ENCODE measurements around the gene MSTO1.
"Not testable (repeated sequence)": the region's sequence is repeated elsewhere in the genome, so short reads cannot be mapped to it uniquely, and the experiment has no call there.

MSTO1 gene

GRCh38 chr1:155622191-155622590, 12.2 kb downstream of the MSTO1 start:
- no peak for DNase-seq

- DNase-seq = no peak
Measured at GRCh38 chr1:155623357-155623756, 13.3 kb downstream of the MSTO1 start.

DNA sequence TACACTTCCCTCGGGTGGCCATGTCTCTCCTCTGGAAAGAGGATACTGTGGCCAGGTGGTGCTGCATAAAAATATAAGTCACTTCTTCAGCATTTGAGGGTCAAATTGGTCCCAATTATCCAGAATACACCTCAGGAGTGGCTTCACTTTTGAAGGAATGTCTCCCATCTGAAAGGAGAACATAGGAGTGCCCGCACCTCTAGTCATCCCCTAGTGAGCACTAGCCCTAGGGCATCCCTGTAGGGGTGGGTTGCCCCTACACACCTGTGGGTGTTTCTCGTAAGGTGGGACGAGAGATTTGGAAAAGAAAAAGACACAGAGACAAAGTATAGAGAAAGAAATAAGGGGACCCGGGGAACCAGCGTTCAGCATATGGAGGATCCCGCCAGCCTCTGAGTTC, 16.4 kb downstream of the MSTO1 start:
- DNase-seq = not testable (repeated sequence)

GRCh38 chr1:155636397-155637153, 26.6 kb downstream of the MSTO1 start:
- DNase-seq = no peak

GRCh38 chr1:155640367-155640766, 30.3 kb downstream of the MSTO1 start:
- DNase-seq = no peak

DNA sequence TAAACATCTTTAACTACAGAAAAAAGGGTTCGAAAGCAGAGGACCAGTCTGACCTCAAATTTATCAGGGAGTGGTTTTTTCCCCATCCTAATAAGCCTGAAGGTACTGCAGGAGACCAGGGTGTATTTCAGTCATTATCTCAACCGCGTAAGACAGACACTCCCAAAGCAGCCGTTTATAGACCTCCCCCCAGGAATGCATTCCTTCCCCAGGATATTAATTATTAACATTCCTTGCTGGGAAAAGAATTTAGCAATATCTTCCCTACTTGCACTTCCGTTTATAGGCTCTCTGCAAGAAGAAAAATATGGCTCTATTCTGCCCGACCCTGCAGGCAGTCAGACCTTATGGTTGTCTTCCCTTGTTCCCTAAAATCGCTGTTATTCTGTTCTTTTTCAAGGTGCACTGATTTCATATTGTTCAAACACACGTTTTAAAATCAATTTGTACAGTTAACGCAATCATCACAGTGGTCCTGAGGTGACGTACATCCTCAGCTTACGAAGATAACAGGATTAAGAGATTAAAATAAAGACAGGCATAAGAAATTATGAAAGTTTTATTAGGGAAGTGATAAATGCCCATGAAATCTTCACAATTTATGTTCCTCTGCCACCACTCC, 32.7 kb downstream of the MSTO1 start:
- not testable (repeated sequence) for DNase-seq

- DNase-seq = no peak
Measured at GRCh38 chr1:155643230-155643629, 33.2 kb downstream of the MSTO1 start.

DNA sequence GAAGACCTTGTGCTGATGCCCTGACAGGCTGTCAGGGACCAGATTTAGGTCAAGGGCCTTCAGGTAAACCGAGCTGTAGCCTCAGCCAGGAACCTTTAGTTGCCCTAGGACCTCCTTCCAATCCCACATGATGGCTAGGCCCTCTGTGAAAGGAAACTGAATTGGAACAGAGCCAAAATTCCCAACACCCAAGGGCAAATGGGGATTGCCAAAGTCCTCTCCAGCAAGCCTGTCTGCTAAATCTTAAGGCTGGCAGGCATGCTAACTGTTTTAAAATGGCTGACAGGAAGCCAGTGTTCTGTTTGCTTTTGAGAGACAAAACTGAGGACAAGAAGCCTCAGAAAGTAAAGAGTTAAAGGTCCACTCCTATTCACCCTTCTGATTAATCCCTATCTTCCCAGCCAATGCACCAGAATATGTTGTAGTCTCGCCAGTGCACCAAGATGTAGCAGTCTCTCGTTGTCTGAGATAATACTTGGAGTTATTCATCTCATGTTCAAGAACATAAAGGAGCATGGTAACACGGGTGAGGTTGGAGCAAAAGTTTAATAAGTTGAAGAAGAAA, 35.1 kb downstream of the MSTO1 start:
- no peak for DNase-seq

DNA sequence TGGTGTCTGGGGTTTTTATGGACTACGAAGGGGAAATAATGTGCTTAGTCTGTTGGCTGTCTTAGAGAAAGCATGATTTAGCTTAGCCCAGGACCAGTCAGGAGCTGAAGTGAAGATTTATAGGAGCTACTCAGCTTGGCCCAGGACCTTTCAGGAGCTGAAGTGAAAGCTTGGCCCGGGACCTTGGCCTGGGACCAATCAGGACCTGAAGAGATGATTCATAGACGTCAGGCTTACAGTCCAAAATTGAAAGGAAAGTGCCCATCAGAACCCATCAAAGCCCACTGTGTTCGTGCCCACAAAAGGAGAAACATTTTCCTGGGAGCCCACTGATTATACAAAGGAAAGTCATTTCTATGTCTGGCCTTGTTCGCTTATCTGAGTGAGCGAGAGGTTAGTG, 35.6 kb downstream of the MSTO1 start:
- DNase-seq = no peak

DNA sequence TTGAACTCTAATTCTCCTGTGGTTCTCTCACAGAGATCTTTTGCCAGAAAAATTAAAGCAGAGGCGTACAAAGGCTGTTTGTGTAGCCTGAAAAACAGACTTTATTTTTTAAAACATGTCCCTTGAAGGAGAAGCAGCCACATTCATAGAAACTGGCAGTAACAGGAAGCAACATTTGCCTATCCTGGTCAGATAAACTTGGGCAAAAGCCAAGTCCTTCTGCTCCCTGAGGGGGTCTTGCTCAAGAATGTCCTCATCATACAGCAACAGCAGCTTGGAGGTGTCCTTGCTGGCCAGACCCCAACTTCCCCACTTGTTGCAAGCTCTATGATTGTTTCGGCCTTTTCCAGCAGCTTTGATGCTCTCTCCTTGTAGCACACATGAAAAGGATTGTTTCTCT, 36.3 kb downstream of the MSTO1 start:
- DNase-seq = no peak

- DNase-seq = peak; percentile 44 to 79
Measured at GRCh38 chr1:155648207-155649147, 38.5 kb downstream of the MSTO1 start.

DNA sequence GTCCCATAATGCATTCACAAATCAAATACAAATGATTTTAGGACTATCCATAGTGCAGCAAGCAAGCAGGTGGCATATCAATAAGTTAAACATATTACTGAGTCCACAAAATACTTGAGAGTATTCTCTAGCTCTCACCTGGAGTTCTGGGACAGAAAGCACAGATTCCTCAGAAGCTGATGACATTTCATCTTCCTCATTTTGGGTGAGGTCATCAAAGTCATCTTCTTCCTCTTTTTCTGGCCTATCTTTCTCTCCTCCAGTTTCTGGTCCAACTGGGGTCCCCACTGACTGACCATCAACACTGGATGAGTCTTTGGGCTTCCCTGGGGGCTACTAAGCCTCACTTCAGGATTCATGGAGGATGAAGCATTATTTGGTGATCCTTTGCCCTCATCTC, 39.7 kb downstream of the MSTO1 start:
- DNase-seq = no peak

GRCh38 chr1:155650231-155650757, 40.3 kb downstream of the MSTO1 start:
- no peak for DNase-seq

DNA sequence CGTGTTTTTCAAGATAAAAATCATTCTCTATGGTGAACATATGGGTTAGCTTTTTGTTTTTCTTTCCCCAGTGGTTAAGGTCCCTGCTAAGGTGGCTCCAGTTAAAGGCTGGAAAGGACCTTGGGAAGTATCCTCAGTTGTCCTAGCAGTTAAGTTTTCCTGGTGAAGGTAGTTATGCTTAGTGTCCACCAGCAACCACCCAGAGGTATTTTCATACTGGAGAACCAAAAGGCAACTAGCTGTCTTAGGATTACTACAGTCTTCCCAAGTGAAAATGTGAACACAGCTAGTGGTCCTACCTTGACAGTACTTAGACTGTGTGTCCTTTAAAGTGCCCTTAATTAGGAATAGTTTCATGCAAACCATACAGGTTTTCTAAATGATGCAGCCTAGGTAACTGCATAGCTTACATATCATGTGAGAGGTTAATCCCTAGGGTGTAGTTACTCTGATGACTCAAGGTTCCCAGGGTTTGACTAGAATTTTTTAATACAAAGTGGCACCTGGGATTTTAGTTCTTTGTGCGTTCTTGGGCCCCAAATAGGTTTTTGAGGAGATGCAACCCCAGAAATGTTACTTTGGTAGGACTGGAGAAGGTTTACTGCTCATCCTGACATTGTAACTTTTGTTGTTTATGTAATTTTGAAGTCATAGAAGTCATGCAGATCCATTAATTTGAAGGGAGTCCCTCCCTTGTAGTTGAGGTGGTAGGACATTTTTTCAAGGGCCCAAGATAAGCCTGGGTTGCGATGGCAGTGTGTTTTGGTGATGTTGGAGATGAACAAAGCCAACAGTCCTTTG, 42.0 kb downstream of the MSTO1 start:
- DNase-seq = no peak

GRCh38 chr1:155652951-155653350, 42.9 kb downstream of the MSTO1 start:
- no peak for DNase-seq

GRCh38 chr1:155657463-155657862, 47.4 kb downstream of the MSTO1 start:
- DNase-seq = no peak

DNA sequence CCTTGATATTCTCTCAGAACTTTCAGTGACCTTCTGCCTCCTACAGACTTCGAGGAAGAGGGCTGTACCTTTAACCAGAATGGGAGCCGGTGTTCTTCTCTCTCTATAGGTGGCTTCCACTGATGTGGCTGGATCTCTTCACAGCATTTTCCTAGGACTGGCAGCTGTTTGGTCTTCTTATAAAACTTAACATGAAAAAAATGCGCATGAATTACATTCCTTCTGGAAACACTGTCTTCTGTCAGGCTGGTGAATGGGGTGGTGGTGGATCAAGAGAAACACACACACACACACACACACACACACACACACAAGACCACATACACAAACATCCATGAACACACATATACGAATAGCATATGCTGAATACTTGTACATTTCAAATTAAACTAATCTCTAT, 51.2 kb downstream of the MSTO1 start:
- not testable (repeated sequence) for DNase-seq
